ENCODE results near the gene RSPH6A. TPM values are rescaled to one million over a fixed set of nuclear protein-coding genes. Genes with fewer than 3 reads are reported as not detected.

The RSPH6A gene
- total RNA-seq, 1 donor from 2014 or later = not detected

- peak; percentile 86 for TF ChIP-seq CTCF (IDR thresholded peaks at IDR 0.05; ENCODE audit: insufficient read depth, low read length, poor library complexity, severe bottlenecking)
- no peaks in the 10 kb centered on the region for H3K27me3 ChIP-seq (ENCODE audit: control insufficient read depth, insufficient read depth, low read length)
- DNase-seq (ENCODE audit: low read depth) = no peak
- H3K36me3 ChIP-seq (ENCODE audit: control insufficient read depth, insufficient read depth, low read length) = peaks cover 6% of the 10 kb centered on the region
- H3K4me3 ChIP-seq (ENCODE audit: low read depth, low read length) = peak overlapping the region; percentile 37
Observed at GRCh38 chr19:45779231-45780145, 35.6 kb downstream of the RSPH6A start.

- Histone ChIP-seq H3K27me3 (ENCODE audit: control insufficient read depth, insufficient read depth, low read length) (no peaks in the 10 kb centered on the region), H3K36me3 (ENCODE audit: control insufficient read depth, insufficient read depth, low read length) (peaks cover 6% of the 10 kb centered on the region), H3K4me3 (ENCODE audit: low read depth, low read length) (no peak overlapping the region)
- TF ChIP-seq CTCF (IDR thresholded peaks at IDR 0.05; ENCODE audit: insufficient read depth, low read length, poor library complexity, severe bottlenecking) = no peak
- DNase-seq (ENCODE audit: low read depth) = no peak
Observed at GRCh38 chr19:45778010-45778661, 37.0 kb downstream of the RSPH6A start.

GRCh38 chr19:45777395-45777961, 37.6 kb downstream of the RSPH6A start:
- no peak overlapping the region for H3K4me3 ChIP-seq (ENCODE audit: low read depth, low read length)
- TF ChIP-seq CTCF (IDR thresholded peaks at IDR 0.05; ENCODE audit: insufficient read depth, low read length, poor library complexity, severe bottlenecking) = no peak
- no peak for DNase-seq (ENCODE audit: low read depth)

GRCh38 chr19:45774765-45775164, 40.3 kb downstream of the RSPH6A start:
- Histone ChIP-seq H3K4me3 (ENCODE audit: low read depth, low read length) (no peak overlapping the region), H3K36me3 (ENCODE audit: control insufficient read depth, insufficient read depth, low read length) (peaks cover 7% of the 10 kb centered on the region), H3K27me3 (ENCODE audit: control insufficient read depth, insufficient read depth, low read length) (no peaks in the 10 kb centered on the region)
- no peak for TF ChIP-seq CTCF (IDR thresholded peaks at IDR 0.05; ENCODE audit: insufficient read depth, low read length, poor library complexity, severe bottlenecking)
- no peak for DNase-seq (ENCODE audit: low read depth)

More at GRCh38 chr19:45777395-45777961, 37.6 kb downstream of the RSPH6A start:
- H3K27me3 ChIP-seq (ENCODE audit: control insufficient read depth, insufficient read depth, low read length) = no peaks in the 10 kb centered on the region
- peaks cover 7% of the 10 kb centered on the region for H3K36me3 ChIP-seq (ENCODE audit: control insufficient read depth, insufficient read depth, low read length)

- no peak for DNase-seq (ENCODE audit: low read depth)
Observed at GRCh38 chr19:45773384-45773783, 41.7 kb downstream of the RSPH6A start.

More at GRCh38 chr19:45773384-45773783, 41.7 kb downstream of the RSPH6A start:
- peaks cover 7% of the 10 kb centered on the region for H3K36me3 ChIP-seq (ENCODE audit: control insufficient read depth, insufficient read depth, low read length)
- H3K4me3 ChIP-seq (ENCODE audit: low read depth, low read length) = no peak overlapping the region
- no peak for TF ChIP-seq CTCF (IDR thresholded peaks at IDR 0.05; ENCODE audit: insufficient read depth, low read length, poor library complexity, severe bottlenecking)
- H3K27me3 ChIP-seq (ENCODE audit: control insufficient read depth, insufficient read depth, low read length) = no peaks in the 10 kb centered on the region
